ENCODE data around the gene TRIM45. TPM values are rescaled to one million over a fixed set of nuclear protein-coding genes. Genes with fewer than 3 reads are reported as not detected.

The TRIM45 gene
- total and polyA plus RNA-seq, 2 experiments from 2014 or later = 4.1 to 4.3 TPM

DNA sequence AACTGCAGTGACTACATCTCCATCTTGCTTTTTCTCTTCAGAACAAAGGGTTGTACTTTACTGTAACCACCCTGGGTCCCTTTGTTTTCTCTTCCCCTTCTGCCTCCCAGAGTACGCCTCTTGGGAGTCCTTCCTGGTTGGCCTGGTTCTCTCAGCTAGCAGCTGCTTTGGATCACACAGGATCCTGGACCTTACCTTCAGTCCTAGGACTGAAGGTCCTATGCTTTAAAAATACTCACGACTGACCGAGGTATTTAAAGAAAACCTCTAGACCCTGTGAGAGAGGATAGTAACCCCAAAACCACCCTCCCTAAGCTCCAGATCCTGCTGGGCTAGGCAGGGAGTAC lies 4.8 kb downstream of the TRIM45 start:
- no peak overlapping the region for H3K4me3 ChIP-seq
- DNase-seq (ENCODE audit: low spot score) = no peak
- TF ChIP-seq EZH2 (IDR thresholded peaks at IDR 0.05; ENCODE audit: borderline replicate concordance) = no peak
- TF ChIP-seq EZH2phosphoT487 (IDR thresholded peaks at IDR 0.05; ENCODE audit: low read depth, severe bottlenecking, unreplicated experiment) = no peak
- no peak for TF ChIP-seq CTCF (IDR thresholded peaks at IDR 0.05; ENCODE audit: poor library complexity)
- H3K4me1 ChIP-seq (ENCODE audit: insufficient read depth) = peaks cover 6% of the 10 kb centered on the region
- 93% methylated on average over 3 of the region's 3 CpGs for WGBS (ENCODE audit: low lambda C conversion rate, missing lambda C conversion rate)
- H3K27ac ChIP-seq = no peak overlapping the region
- H3K9me3 ChIP-seq (ENCODE audit: low read depth) = no peaks in the 10 kb centered on the region
- no peak overlapping the region for H2AFZ ChIP-seq
- H3K4me2 ChIP-seq = no peak overlapping the region
- H4K20me1 ChIP-seq (ENCODE audit: insufficient read depth, poor library complexity, severe bottlenecking) = no peaks in the 10 kb centered on the region
- no peaks in the 10 kb centered on the region for H3K36me3 ChIP-seq (replicated peaks; ENCODE audit: insufficient read depth, low read depth)
- no peaks in the 10 kb centered on the region for H3K9me2 ChIP-seq (replicated peaks; ENCODE audit: insufficient read depth)
- H3K79me2 ChIP-seq = no peaks in the 10 kb centered on the region
- H3K27me3 ChIP-seq = no peaks in the 10 kb centered on the region

DNA sequence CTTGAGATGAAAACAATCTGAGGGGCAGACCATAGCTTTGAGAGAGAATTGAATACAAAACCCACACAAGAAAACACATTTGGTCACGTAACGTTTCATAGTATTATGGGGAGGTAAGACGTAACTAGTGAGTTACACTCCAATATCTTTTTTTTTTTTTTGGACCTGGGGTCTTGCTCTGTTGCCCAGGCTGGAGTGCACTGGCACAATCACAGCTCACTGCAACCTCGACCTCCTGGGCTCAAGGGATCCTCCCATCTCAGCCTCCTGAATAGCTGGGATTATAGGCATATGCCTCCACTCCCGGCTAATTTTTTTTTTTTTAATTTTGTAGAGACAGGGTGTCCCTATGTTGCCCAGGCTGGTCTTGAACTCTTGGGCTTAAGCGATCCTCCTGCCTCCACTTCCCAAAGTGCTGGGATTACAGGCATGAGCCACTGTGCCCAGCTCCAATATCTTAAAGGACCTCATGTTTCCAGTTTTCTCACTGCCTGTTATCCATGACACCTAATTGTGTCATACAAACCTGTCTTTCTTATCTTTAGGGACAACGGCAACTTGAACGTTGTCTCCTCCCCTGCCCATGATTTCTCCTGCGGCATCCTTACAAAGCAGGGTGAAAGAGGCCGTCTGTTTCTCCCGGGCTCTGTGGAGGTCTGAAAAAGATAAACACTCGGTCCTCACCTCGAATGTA lies 5.3 kb downstream of the TRIM45 start:
- Histone ChIP-seq H3K4me3 (no peak overlapping the region), H3K27ac (no peak overlapping the region), H3K4me1 (ENCODE audit: insufficient read depth) (peaks cover 6% of the 10 kb centered on the region), H3K36me3 (replicated peaks; ENCODE audit: insufficient read depth, low read depth) (no peaks in the 10 kb centered on the region), H3K9me3 (ENCODE audit: low read depth) (no peaks in the 10 kb centered on the region), H2AFZ (no peak overlapping the region), H3K4me2 (no peak overlapping the region), H3K9me2 (replicated peaks; ENCODE audit: insufficient read depth) (no peaks in the 10 kb centered on the region), H4K20me1 (ENCODE audit: insufficient read depth, poor library complexity, severe bottlenecking) (no peaks in the 10 kb centered on the region), H3K79me2 (no peaks in the 10 kb centered on the region), H3K27me3 (no peaks in the 10 kb centered on the region)
- DNase-seq (ENCODE audit: low spot score) = no peak
- 86% methylated on average over 13 of the region's 13 CpGs for WGBS (ENCODE audit: low lambda C conversion rate, missing lambda C conversion rate)
- TF ChIP-seq EZH2 (IDR thresholded peaks at IDR 0.05; ENCODE audit: borderline replicate concordance) (no peak), EZH2phosphoT487 (IDR thresholded peaks at IDR 0.05; ENCODE audit: low read depth, severe bottlenecking, unreplicated experiment) (no peak), CTCF (IDR thresholded peaks at IDR 0.05; ENCODE audit: poor library complexity) (no peak)

DNA sequence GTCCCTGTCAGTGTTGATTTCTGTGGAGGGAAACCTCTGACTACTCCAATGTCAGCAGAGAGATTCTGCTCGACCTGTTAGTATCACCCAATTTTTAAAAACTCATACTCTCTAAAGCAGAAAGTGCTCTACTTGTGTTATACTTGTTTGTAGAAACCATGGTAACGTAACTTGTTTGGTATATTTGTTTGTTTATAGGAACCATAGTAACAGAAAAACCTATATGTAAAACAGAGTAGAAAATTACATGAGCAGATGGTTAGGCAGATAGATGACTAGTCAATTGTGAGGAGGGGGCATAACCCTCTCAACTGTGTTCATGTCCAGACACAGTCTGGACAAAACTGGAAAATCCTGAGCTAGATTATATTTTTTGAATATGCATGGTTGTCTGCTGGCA lies 6.7 kb downstream of the TRIM45 start:
- Histone ChIP-seq H3K79me2 (no peaks in the 10 kb centered on the region), H3K4me1 (ENCODE audit: insufficient read depth) (no peaks in the 10 kb centered on the region), H3K27ac (no peak overlapping the region), H3K9me2 (replicated peaks; ENCODE audit: insufficient read depth) (no peaks in the 10 kb centered on the region), H3K4me3 (no peak overlapping the region), H3K36me3 (replicated peaks; ENCODE audit: insufficient read depth, low read depth) (no peaks in the 10 kb centered on the region), H3K9me3 (ENCODE audit: low read depth) (no peaks in the 10 kb centered on the region), H2AFZ (no peak overlapping the region), H4K20me1 (ENCODE audit: insufficient read depth, poor library complexity, severe bottlenecking) (no peaks in the 10 kb centered on the region), H3K27me3 (no peaks in the 10 kb centered on the region), H3K4me2 (no peak overlapping the region)
- WGBS (ENCODE audit: low lambda C conversion rate, missing lambda C conversion rate) = 89% methylated on average over 2 of the region's 2 CpGs
- TF ChIP-seq EZH2phosphoT487 (IDR thresholded peaks at IDR 0.05; ENCODE audit: low read depth, severe bottlenecking, unreplicated experiment) (no peak), EZH2 (IDR thresholded peaks at IDR 0.05; ENCODE audit: borderline replicate concordance) (no peak), CTCF (IDR thresholded peaks at IDR 0.05; ENCODE audit: poor library complexity) (no peak)
- no peak for DNase-seq (ENCODE audit: low spot score)
